ENCODE data around the gene SPARCL1.
"Not testable (repeated sequence)": the region's sequence is repeated elsewhere in the genome, so short reads cannot be mapped to it uniquely, and the experiment has no call there.

Gene SPARCL1

GRCh38 chr4:87433342-87433741 is 95.8 kb downstream of the SPARCL1 start:
- DNase-seq = no peak

GRCh38 chr4:87430038-87430437 is 99.1 kb downstream of the SPARCL1 start:
- no peak for DNase-seq

GRCh38 chr4:87428979-87429378 is 100.2 kb downstream of the SPARCL1 start:
- no peak for DNase-seq

DNA sequence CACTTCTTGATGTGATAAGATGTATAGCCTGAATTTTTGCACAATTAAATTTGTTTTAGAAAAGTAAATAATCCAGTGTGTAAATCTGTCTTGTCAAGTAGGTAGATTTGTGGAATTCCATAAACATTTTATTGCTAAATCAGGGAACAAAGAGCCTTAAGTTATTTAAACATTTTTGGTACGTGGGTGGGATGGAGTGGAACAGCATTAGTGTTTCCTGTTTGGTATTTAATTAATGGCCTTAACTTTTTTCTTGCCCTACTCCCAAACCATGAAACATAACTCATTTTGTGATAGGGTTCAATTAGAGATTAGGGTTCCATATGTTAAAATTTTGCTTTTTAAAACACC is 101.7 kb downstream of the SPARCL1 start:
- DNase-seq = no peak

DNA sequence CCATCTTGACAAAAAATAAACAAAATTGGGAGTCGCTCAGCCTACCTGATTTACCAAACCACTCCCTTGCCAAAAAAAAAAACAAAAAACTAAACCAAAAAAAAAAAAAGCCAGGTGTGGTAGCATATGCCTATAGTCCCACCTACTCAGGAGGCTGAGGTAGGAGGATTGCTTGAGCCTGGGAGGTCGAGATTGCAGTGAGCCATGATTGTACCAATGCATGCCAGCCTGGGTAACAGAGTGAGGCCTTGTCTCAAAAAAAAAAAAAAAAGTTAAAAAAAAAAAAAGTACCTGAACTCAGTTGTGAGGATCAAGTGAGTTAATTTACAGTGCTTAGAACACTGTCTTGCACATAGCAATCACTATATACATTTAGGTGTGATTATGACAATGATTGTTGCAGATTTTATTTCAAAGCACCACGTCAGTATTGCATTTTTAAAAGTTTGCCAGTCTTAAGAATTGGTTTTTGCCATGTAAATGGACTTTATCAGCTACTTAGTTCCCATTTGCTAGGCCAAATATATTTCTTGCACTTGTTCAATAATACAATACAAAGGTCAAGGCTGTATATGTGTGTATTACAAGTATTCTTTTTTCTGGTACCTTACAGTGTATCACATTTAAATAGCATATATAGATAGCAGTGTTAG is 102.2 kb downstream of the SPARCL1 start:
- DNase-seq = no peak

- peak; percentile 26 for DNase-seq
Observed at GRCh38 chr4:87425711-87426110, 103.5 kb downstream of the SPARCL1 start.

GRCh38 chr4:87424099-87424543 is 105.1 kb downstream of the SPARCL1 start:
- DNase-seq = not testable (repeated sequence)
